Smooth muscle cell of bladder (primary cell): ENCODE results near the gene CCDC90B. TPM values are rescaled to one million over a fixed set of nuclear protein-coding genes. Genes with fewer than 3 reads are reported as not detected.

Source experiments
- total RNA-seq: library from RNA; depleted of rRNA; stranded (reverse); fragments of >200 nt; gene quantifications from 2 replicates; pipeline ENCODE4 v1.2.3, GENCODE V29; 2014

The CCDC90B gene
- total RNA-seq, result 53.5 and 59.1 TPM in 2 replicates

DNA sequence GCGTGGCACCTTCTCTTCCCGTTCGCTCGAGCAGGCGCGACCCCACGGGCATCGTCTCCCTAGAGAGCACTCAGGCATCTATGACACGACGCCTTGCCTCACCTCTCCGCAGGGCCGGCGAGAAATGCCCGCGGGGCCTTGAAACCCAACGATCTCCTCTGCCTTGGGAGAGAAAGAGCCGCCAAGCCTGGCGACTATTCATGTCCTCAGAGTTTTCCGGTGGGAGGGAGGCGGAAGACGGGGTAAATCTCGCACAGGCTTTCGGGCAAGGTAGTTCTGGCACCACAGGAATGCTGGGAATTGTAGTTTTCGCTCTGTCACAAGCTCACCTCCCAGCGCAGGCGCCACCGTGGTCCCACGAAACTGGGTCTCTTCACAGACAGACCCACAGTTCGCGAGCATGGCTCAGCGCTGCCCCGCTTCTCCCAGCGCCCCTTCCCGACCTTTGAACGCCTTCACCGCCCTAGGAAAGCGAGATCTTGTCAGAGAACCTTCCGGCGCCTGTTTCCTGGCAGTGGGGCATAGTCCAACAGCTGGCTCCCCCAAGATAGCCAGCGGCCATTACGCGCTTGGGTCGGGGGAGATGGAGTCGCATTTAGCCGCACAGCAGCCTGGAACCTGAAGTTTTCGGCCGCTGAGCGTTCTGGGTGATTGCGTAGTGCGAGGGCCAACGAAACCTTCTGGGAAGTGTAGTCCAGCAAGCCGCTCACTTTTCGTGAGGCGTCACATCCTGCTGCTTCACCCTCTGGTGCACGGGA lies at the start of gene CCDC90B:
Gene CCDC90B, minus strand, starts transcription at position 597 of the 758 bp plus-strand sequence. Its CDS starts 395 bp downstream, at position 202.

Other genes starting within 250 kb of the CCDC90B start
- 16.9 and 23.8 TPM in 2 replicates for gene RAB30, start 214.5 kb downstream of the CCDC90B start, total RNA-seq
- 24.3 and 28.8 TPM in 2 replicates for gene PCF11, start 129.2 kb downstream of the CCDC90B start, total RNA-seq
- gene ANKRD42, start 92.7 kb downstream of the CCDC90B start, total RNA-seq, result 13.1 and 21.4 TPM in 2 replicates